Measurements from ENCODE around the gene PTPRK. TPM values are rescaled to one million over a fixed set of nuclear protein-coding genes. Genes with fewer than 3 reads are reported as not detected.

Gene PTPRK
- total and polyA plus RNA-seq, 10 of the 15 experiments (the other 5 are each of a cell fraction or from before 2014, with no cell fraction given) = 0.23 to 1.9 (median 0.55) TPM

- Histone ChIP-seq H2AFZ (ENCODE audit: control insufficient read depth, low read depth, low read length) (no peak overlapping the region), H3K36me3 (ENCODE audit: control insufficient read depth in 2 of 2, insufficient read depth in 2 of 2, low read length in 1 of 2) (no peaks in the 10 kb centered on the region), H3K79me2 (ENCODE audit: control insufficient read depth, insufficient read depth, low read length) (no peaks in the 10 kb centered on the region), H3K4me3 (no peak overlapping the region), H3K4me2 (ENCODE audit: control insufficient read depth, insufficient read depth) (no peak overlapping the region), H4K20me1 (ENCODE audit: control insufficient read depth, insufficient read depth) (no peaks in the 10 kb centered on the region), H3K27me3 (replicated peaks in 1 of 2; ENCODE audit: control insufficient read depth in 2 of 2, insufficient read depth in 2 of 2, low read length in 1 of 2) (no peaks in the 10 kb centered on the region), H3K9ac (ENCODE audit: control insufficient read depth, insufficient read depth, low read length) (no peak overlapping the region), H3K27ac (ENCODE audit: control insufficient read depth, insufficient read depth) (no peak overlapping the region), H3K4me1 (ENCODE audit: control insufficient read depth, insufficient read depth, low read length) (no peaks in the 10 kb centered on the region), H3K9me3 (replicated peaks; ENCODE audit: control insufficient read depth, insufficient read depth, low read length) (no peaks in the 10 kb centered on the region)
- intact Hi-C loops (cut with micrococcal nuclease; ENCODE audit: unreplicated experiment) (no loop called here), in situ Hi-C loops (cut with MboI) (no loop called here)
- no peak for TF ChIP-seq GATAD2B (conservative IDR thresholded peaks at IDR 0.05; ENCODE audit: low read depth)
- TF ChIP-seq FOXK2 (IDR thresholded peaks at IDR 0.05) = no peak
- no peak for TF ChIP-seq PAX8 (IDR thresholded peaks at IDR 0.05)
- TF ChIP-seq STAT1 (conservative IDR thresholded peaks at IDR 0.05) = no peak
- no peak for TF ChIP-seq NFXL1 (IDR thresholded peaks at IDR 0.05; ENCODE audit: borderline replicate concordance)
- no peak for TF ChIP-seq POLR2AphosphoS2 (IDR thresholded peaks at IDR 0.05; ENCODE audit: low read depth, low read length)
- TF ChIP-seq USF2 (IDR thresholded peaks at IDR 0.05; ENCODE audit: borderline replicate concordance, low read depth, low read length) = no peak
- TF ChIP-seq SIN3A (IDR thresholded peaks at IDR 0.05; ENCODE audit: low read depth, low read length) = no peak
- TF ChIP-seq ESRRA (IDR thresholded peaks at IDR 0.05; ENCODE audit: low read length) = no peak
- TF ChIP-seq, protein P1, sequence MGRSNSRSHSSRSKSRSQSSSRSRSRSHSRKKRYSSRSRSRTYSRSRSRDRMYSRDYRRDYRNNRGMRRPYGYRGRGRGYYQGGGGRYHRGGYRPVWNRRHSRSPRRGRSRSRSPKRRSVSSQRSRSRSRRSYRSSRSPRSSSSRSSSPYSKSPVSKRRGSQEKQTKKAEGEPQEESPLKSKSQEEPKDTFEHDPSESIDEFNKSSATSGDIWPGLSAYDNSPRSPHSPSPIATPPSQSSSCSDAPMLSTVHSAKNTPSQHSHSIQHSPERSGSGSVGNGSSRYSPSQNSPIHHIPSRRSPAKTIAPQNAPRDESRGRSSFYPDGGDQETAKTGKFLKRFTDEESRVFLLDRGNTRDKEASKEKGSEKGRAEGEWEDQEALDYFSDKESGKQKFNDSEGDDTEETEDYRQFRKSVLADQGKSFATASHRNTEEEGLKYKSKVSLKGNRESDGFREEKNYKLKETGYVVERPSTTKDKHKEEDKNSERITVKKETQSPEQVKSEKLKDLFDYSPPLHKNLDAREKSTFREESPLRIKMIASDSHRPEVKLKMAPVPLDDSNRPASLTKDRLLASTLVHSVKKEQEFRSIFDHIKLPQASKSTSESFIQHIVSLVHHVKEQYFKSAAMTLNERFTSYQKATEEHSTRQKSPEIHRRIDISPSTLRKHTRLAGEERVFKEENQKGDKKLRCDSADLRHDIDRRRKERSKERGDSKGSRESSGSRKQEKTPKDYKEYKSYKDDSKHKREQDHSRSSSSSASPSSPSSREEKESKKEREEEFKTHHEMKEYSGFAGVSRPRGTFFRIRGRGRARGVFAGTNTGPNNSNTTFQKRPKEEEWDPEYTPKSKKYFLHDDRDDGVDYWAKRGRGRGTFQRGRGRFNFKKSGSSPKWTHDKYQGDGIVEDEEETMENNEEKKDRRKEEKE (IDR thresholded peaks at IDR 0.05) = no peak
- TF ChIP-seq SP1 (IDR thresholded peaks at IDR 0.05; ENCODE audit: low read depth, low read length) = no peak
- TF ChIP-seq, protein P2, sequence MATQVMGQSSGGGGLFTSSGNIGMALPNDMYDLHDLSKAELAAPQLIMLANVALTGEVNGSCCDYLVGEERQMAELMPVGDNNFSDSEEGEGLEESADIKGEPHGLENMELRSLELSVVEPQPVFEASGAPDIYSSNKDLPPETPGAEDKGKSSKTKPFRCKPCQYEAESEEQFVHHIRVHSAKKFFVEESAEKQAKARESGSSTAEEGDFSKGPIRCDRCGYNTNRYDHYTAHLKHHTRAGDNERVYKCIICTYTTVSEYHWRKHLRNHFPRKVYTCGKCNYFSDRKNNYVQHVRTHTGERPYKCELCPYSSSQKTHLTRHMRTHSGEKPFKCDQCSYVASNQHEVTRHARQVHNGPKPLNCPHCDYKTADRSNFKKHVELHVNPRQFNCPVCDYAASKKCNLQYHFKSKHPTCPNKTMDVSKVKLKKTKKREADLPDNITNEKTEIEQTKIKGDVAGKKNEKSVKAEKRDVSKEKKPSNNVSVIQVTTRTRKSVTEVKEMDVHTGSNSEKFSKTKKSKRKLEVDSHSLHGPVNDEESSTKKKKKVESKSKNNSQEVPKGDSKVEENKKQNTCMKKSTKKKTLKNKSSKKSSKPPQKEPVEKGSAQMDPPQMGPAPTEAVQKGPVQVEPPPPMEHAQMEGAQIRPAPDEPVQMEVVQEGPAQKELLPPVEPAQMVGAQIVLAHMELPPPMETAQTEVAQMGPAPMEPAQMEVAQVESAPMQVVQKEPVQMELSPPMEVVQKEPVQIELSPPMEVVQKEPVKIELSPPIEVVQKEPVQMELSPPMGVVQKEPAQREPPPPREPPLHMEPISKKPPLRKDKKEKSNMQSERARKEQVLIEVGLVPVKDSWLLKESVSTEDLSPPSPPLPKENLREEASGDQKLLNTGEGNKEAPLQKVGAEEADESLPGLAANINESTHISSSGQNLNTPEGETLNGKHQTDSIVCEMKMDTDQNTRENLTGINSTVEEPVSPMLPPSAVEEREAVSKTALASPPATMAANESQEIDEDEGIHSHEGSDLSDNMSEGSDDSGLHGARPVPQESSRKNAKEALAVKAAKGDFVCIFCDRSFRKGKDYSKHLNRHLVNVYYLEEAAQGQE (IDR thresholded peaks at IDR 0.05; ENCODE audit: low read depth, low read length) = no peak
- no peak for TF ChIP-seq E2F8 (IDR thresholded peaks at IDR 0.05; ENCODE audit: low read depth, partially characterized antibody)
- no peak for TF ChIP-seq NR2C2 (IDR thresholded peaks at IDR 0.05; ENCODE audit: borderline replicate concordance, control insufficient read depth, insufficient read length, low read depth)
- no TSS peak for BruUV-seq (replicated peaks)
- 17% methylated on average over 3 of the region's 3 CpGs for WGBS (ENCODE audit: insufficient coverage, insufficient replicate concordance, low lambda C conversion rate, missing lambda C conversion rate)
- CTCF ChIA-PET = no interaction called here
- no peak for DNase-seq (ENCODE audit: low read depth, low spot score)
- FAIRE-seq = no peak
- SMC1A ChIA-PET (ENCODE audit: uncharacterized antibody, unreplicated experiment) = no interaction called here
- no peak for ATAC-seq
- POLR2A ChIA-PET = no interaction called here
- RAD21 ChIA-PET (ENCODE audit: unreplicated experiment) = no interaction called here
These were observed 201.2 kb downstream of the PTPRK start for GRCh38 chr6:128319157-128319556.

Data from GM12878 (cell line).